ENCODE results near the gene ARL14EPL. TPM values are rescaled to one million over a fixed set of nuclear protein-coding genes. Genes with fewer than 3 reads are reported as not detected.

ARL14EPL gene
- total RNA-seq (2014; rRNA removed; shearing (Covaris generic)), result not detected in 2 replicates

GRCh38 chr5:116032094-116032517 is at the start of gene ARL14EPL:
TSS of gene ARL14EPL (plus strand) at chr5:116032472. CDS start at chr5:116051466, 18,994 bp downstream.
- DNase-seq (ENCODE audit: low spot score), result peak; percentile 50

- no peak for DNase-seq (ENCODE audit: low spot score)
These were observed 48.8 kb upstream of the ARL14EPL start for GRCh38 chr5:115983519-115983918.

DNA sequence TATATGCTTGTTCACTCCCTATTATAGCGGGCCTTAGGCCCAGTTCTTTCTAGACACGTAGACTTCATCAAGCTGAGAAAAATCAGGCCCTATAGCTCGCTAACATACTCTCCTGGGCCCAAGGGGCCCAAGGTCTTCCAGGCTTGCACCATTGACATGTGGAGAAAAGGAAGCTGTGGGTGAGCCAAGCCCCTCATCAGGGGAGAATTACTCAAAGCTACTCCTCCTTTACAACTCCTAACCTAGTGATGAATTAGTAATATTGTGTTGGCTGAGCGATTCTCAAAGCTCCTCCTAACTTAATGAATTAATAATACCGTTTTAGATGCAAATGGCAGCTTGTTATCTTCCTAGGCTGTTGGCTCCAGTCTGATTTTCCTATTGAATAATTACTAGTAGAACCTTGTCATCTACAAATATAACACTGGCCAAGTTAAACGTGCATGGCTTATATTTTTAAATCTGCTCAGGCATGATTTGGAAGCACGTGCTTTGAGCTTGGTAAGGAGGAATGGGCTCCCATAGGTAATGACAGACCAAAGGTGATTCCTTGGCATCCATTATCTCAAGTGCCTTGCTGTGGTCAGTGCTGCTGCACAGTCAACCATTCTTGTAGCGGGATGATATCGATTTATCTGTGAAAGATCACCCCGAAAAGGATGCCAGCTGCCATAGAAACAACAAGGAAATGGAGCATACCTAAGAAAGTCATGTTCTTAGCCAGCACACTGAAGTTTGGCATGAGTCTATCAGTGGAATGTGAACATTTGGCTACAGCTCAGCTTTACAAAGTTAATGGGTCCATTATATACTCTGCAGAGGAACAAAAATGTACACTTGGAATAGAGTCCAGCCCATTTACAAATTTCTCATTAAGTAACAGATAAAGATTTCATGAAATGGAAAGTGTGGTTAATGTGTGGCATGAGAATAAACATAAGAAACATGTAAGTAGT is 46.2 kb upstream of the ARL14EPL start:
- no peak for DNase-seq (ENCODE audit: low spot score)

DNA sequence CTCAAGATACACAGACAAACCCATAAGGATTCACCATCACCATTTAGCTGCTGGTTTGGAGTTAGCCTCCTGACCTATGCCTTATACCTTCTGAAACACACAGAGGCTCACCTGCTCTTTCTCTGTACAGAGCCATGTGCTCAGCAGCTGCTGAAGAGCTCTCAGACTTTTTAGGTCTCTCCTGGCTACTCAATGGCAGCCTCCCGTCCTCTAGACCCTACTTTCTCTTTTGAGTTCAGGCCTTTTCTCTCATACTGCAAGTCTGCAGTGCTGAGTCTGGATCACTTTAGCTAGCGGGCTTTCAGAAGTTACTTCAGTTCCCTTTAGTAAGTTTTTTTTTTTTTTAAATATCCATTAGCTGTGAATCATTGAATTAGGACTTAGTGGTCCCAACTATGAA is 44.3 kb upstream of the ARL14EPL start:
- DNase-seq (ENCODE audit: low spot score), result no peak

DNA sequence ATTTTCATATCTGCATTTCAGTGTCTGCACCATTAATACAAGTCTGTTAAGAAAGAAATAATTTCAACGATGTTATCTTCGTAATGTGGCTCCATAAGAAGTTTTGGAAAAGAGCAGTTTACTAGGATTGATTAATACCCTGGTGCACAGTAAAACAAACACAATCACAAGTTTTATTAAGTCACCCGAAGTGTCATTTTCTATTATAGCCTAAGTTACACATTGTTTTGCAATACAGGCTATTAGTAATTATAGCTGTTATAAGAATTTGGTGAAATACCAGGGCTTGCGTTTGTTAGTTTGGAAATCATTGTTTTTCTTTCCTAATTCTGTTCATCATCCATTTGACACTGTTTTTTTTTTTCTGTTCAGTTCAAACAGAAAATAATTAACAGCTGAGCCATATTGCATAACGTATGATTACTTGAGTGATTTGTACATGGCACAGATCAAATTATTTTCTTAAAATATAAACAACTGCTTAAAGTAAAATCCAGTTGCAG is 39.4 kb upstream of the ARL14EPL start:
- DNase-seq (ENCODE audit: low spot score), result no peak

GRCh38 chr5:115995351-115995750 is 36.9 kb upstream of the ARL14EPL start:
- DNase-seq (ENCODE audit: low spot score), result no peak

DNA sequence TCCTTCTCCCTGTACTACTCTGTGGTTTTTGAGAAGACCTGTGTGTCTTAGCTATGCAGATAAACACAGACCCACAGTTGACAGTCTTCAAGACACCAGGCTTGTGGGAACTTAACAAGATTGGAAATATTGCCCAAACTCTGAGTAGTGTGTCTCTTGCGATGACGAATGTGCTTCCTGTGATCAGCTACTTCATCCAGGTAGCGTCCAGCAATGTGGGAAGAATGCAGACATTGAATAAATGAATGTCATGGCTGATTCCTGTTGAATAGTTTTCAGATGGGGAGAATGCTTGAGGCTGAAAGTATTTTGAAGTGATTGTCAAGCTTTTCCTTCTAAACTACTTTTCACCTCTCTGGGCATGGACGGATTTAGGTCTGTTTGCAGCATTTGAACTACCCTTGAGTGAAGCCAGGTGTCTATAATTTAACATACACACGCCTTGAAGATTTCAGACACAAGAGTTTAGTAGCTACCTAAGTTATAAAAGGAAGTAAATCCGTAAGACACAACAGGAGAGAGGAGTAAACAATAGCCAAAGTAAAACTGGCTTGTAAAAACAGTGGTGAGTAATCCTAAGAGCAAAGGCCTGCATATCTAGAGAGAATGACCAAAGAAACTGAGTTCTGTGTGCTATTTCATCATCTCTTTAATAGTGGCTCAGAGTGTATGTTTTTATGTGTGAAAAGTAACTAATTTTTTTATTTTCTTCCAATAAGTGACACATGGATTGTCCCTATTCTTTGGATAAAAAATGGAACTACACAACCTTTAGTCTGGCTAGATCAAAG is 30.0 kb upstream of the ARL14EPL start:
- DNase-seq (ENCODE audit: low spot score), result no peak

- DNase-seq (ENCODE audit: low spot score), result no peak
These were observed 28.0 kb upstream of the ARL14EPL start for GRCh38 chr5:116004248-116004647.

DNA sequence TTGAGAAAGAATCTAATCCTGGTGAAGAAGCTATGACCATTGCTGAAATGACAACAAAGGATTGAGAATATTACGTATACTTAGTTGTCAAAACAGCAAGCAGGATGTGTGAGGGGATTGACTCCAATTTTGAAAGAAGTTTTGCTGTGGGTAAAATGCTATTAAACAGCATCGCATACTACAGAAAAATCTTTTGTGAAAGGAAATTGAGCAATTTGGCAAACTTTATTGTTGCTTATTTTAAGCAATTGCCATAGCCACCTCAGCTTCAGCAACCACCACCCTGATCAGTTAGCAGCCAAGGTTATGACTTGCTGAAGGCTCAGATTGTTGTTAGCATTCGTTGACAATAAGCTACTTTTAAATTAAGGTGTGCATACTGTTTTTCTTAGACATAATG is 22.5 kb upstream of the ARL14EPL start:
- no peak for DNase-seq (ENCODE audit: low spot score)

- DNase-seq (ENCODE audit: low spot score), result no peak
These were observed 21.2 kb upstream of the ARL14EPL start for GRCh38 chr5:116011046-116011445.

DNA sequence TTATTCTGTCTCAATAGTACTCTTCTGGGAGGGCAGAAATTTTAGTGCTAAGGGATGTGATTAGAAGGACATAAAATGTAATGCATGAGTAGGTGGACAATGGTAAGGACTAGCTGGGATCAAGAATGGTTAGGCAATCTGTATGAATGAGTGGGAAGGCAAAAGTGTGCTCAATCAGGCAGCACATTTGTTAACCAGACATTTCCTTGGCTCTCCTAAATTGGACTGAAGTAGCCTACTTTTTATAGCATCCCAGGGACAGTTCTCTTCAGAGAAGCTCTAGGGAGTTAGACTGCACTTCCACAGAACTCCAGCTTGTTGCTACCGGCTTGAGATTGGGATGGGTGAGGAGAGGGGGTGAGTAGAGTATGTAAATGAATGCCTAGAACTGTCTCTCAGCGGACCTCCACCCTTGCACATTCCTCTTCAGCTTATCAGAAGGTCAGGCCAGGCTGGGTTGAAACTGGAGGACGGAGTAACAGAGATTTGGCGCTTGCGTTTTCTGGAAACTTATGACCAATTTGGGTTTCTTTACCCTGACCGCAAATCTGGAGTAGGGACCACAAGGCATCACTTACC is 19.0 kb upstream of the ARL14EPL start:
- DNase-seq (ENCODE audit: low spot score), result no peak

DNA sequence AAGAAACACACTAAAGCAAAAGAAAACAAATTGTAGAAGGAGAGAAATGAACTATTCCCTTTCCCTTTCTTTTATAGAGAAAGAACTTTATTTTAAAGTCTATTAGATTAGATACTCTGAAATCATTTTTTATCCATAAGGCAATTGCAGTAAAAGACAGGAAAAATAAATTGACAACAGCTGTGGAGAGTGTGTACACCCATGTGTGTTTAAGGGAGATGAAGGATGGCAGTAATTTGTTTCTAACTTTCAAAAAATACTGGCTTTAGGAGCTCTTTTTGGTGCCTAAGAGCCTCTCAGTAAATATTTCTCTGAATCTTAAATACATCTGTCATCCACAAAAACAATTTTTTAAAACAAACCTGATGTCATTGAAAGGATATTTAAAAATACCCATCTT is 18.3 kb upstream of the ARL14EPL start:
- DNase-seq (ENCODE audit: low spot score), result no peak

DNA sequence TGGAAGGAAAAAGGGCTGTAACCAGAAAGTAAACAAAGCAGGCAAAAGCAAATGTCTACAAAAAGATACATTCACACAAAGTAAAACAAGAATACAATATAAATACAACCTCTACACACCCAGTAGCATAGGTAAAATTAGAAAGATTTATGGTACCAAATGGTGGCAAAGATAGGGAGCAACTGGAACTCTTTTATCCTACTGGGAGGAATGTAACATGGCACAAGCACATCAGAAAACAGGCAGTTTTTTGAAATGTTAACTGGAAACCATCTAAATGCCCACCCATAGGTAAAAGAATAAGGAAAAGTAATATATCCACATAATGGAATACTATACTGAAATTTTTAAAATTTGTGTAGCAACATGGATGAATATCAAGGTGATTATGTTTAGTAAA is 8.7 kb upstream of the ARL14EPL start:
- no peak for DNase-seq (ENCODE audit: low spot score)

GRCh38 chr5:116025866-116026265 is 6.4 kb upstream of the ARL14EPL start:
- no peak for DNase-seq (ENCODE audit: low spot score)

- no peak for DNase-seq (ENCODE audit: low spot score)
These were observed 719 bp downstream of the ARL14EPL start for GRCh38 chr5:116032991-116033390.

DNA sequence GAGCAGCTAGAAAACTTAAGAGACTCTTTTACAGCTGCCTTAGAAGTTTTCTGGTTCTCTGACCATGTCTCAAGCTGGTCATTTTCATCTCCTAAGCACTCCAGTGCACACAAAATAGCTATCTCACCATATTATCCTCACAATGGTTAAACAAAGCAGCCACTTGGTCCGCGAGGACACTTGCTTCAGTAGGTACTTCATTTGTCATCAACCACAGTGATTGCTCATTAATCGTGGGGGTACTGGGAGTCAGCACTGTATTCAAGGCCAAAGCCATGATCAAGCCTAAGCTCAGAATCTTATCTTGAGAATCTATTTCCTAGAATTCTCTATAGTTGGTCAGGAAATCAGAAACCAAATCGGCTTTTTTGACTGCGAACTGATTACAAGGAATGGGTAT is 2.9 kb downstream of the ARL14EPL start:
- DNase-seq (ENCODE audit: low spot score), result no peak

DNA sequence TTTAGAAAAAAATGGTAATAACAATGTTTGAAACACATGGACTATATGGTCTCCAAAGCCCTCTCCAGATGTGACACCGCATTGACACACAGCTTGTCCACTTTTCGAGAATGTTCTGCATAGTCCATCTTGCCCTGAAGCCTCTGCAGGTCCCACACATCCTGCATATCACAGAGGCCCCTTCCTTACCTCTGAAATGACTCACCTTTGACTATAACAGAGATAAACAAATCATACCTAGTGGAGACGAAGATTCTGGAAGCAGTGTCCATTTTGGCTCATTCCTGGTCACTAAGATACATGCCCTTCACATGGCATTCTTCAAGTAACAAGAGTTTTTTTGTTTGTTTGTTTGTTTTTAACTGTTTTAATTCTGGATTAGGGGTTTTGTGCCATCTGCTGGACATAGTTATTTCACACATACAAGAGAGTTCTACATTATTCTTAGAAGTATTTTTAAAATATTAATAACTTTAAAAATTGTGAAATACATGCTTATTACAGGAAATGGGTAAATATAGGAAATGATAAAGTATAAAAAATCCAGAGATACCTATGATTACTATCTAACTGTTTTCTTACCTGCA is 5.1 kb downstream of the ARL14EPL start:
- no peak for DNase-seq (ENCODE audit: low spot score)

GRCh38 chr5:116038817-116039216 is 6.5 kb downstream of the ARL14EPL start:
- DNase-seq (ENCODE audit: low spot score), result no peak

DNA sequence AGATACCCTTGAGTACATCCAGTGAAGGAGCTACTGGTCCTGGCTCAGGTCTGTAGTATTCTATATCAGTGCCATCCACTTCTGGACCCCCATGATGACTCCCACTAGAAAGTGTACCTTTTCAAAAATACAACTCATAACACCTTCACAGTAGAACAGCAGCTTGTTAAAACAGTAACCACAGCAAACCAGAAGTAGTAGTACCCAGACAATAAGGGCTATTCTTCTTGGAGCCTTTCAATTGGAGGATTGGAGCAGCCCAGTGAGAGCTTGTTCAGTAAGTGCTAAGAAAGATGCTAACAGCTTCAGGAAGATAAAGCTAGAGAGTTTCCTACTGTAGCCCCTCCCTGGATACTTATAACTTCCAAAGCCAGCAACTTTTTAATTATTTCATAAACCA is 10.1 kb downstream of the ARL14EPL start:
- no peak for DNase-seq (ENCODE audit: low spot score)

DNA sequence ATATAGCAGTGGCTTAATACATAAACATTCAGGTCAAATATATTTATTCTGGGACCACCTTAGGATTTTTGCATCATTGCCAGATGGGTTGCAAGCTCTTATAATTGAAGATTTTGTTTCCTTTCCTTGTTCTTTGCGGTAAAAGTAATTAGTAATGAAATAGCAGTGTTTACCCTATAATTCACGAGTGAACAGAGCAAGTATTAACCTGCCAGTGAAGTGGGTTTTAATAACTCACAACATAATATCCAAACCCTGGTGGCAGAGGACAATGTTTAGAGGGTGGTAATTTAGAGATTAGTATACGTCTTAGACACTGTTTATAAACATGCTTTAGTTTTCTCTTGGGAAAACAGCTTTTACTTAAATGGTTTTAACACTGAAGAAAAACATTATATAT is 11.8 kb downstream of the ARL14EPL start:
- no peak for DNase-seq (ENCODE audit: low spot score)

DNA sequence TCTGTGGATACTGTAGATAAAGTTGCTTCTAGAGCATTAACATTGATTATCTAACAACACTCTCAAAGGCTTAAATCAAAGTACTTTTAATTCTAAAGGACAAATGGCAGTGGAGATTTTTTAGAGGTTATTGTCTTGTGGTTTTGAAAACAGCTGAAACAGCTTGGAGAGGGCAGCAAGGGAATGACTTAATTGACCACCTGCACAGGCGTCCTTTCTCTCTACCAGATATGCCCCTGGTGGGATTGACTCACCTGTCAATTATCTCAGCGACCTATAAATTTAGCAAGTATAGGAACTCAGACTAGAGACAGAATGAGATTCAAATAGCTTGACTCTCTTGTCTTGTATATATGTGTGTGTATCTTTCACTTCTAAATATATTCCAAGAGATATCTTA is 13.5 kb downstream of the ARL14EPL start:
- no peak for DNase-seq (ENCODE audit: low spot score)

DNA sequence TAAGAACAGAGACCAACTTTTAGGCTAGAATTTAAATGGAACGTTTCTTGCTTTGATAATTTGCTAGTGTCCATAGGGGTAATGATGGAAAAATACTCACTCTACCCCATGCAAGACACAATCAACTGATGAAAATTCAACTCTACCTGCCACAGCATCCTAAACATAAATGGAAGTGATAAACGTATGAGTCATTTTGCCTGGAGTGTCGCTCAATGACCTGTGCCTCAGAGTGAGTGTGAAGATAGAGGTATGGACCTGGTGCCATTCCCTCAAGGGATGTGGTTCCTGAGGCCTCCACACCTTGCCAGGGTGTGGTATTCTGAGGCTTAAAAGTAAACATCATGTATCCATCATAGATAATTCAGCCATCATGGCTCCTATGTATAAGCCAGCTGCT is 14.0 kb downstream of the ARL14EPL start:
- DNase-seq (ENCODE audit: low spot score), result no peak
